ENCODE results near the gene PACS2. TPM values are rescaled to one million over a fixed set of nuclear protein-coding genes. Genes with fewer than 3 reads are reported as not detected.

Gene PACS2
- total and polyA plus RNA-seq, 2 experiments from 2014 or later, result 41.1 to 54.5 TPM

DNA sequence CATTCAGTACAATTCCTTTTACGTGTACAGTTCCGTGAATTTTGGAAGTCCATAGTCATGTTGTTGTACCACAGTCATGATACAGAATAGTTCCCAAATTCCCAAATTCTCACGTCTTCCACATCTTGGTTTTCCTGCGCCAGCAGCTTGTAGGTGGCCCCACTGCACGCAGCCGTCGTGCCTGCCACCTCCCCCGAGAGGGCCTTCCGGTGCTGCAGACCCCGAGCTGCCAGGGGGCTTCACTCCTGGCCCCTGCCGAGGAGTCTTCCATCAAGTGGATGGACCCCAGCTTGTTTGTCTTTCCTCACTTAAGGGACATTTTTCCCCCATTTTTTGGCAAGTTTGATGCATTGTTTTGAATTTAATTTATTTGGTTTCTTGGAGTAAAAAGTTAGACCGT, 121.9 kb downstream of the PACS2 start:
- Histone ChIP-seq H3K4me1 (ENCODE audit: insufficient read depth) (peaks cover 4% of the 10 kb centered on the region), H3K79me2 (peaks cover 68% of the 10 kb centered on the region), H3K4me3 (no peak overlapping the region), H4K20me1 (ENCODE audit: insufficient read depth, poor library complexity, severe bottlenecking) (peaks cover 22% of the 10 kb centered on the region), H3K36me3 (replicated peaks; ENCODE audit: insufficient read depth, low read depth) (no peaks in the 10 kb centered on the region), H3K27me3 (no peaks in the 10 kb centered on the region), H3K4me2 (no peak overlapping the region), H3K9me3 (ENCODE audit: low read depth) (no peaks in the 10 kb centered on the region), H2AFZ (no peak overlapping the region), H3K9me2 (replicated peaks; ENCODE audit: insufficient read depth) (no peaks in the 10 kb centered on the region), H3K27ac (no peak overlapping the region)
- TF ChIP-seq, protein P1, sequence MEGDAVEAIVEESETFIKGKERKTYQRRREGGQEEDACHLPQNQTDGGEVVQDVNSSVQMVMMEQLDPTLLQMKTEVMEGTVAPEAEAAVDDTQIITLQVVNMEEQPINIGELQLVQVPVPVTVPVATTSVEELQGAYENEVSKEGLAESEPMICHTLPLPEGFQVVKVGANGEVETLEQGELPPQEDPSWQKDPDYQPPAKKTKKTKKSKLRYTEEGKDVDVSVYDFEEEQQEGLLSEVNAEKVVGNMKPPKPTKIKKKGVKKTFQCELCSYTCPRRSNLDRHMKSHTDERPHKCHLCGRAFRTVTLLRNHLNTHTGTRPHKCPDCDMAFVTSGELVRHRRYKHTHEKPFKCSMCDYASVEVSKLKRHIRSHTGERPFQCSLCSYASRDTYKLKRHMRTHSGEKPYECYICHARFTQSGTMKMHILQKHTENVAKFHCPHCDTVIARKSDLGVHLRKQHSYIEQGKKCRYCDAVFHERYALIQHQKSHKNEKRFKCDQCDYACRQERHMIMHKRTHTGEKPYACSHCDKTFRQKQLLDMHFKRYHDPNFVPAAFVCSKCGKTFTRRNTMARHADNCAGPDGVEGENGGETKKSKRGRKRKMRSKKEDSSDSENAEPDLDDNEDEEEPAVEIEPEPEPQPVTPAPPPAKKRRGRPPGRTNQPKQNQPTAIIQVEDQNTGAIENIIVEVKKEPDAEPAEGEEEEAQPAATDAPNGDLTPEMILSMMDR (IDR thresholded peaks at IDR 0.05; ENCODE audit: poor library complexity), result no peak
- TF ChIP-seq EZH2 (IDR thresholded peaks at IDR 0.05; ENCODE audit: borderline replicate concordance) (no peak), EZH2phosphoT487 (IDR thresholded peaks at IDR 0.05; ENCODE audit: low read depth, severe bottlenecking, unreplicated experiment) (no peak)
- no peak for DNase-seq (ENCODE audit: low spot score)
- 96% methylated on average over 12 of the region's 12 CpGs for WGBS (ENCODE audit: low lambda C conversion rate, missing lambda C conversion rate)

- H3K4me1 ChIP-seq (ENCODE audit: insufficient read depth), result no peaks in the 10 kb centered on the region
- H4K20me1 ChIP-seq (ENCODE audit: insufficient read depth, poor library complexity, severe bottlenecking), result peaks cover 22% of the 10 kb centered on the region
- H3K9me3 ChIP-seq (ENCODE audit: low read depth), result no peaks in the 10 kb centered on the region
- H3K27me3 ChIP-seq, result no peaks in the 10 kb centered on the region
- 93% methylated on average over 30 of the region's 31 CpGs for WGBS (ENCODE audit: low lambda C conversion rate, missing lambda C conversion rate)
- H3K9me2 ChIP-seq (replicated peaks; ENCODE audit: insufficient read depth), result no peaks in the 10 kb centered on the region
- H3K36me3 ChIP-seq (replicated peaks; ENCODE audit: insufficient read depth, low read depth), result no peaks in the 10 kb centered on the region
- no peak overlapping the region for H3K4me2 ChIP-seq
- H3K4me3 ChIP-seq, result no peak overlapping the region
- no peak for DNase-seq (ENCODE audit: low spot score)
- TF ChIP-seq, protein P1 (IDR thresholded peaks at IDR 0.05; ENCODE audit: poor library complexity), result no peak
- TF ChIP-seq EZH2 (IDR thresholded peaks at IDR 0.05; ENCODE audit: borderline replicate concordance) (no peak), EZH2phosphoT487 (IDR thresholded peaks at IDR 0.05; ENCODE audit: low read depth, severe bottlenecking, unreplicated experiment) (no peak)
- no peak overlapping the region for H3K27ac ChIP-seq
- peaks cover 61% of the 10 kb centered on the region for H3K79me2 ChIP-seq
- no peak overlapping the region for H2AFZ ChIP-seq
These were observed 122.6 kb downstream of the PACS2 start for GRCh38 chr14:105436891-105437722.

DNA sequence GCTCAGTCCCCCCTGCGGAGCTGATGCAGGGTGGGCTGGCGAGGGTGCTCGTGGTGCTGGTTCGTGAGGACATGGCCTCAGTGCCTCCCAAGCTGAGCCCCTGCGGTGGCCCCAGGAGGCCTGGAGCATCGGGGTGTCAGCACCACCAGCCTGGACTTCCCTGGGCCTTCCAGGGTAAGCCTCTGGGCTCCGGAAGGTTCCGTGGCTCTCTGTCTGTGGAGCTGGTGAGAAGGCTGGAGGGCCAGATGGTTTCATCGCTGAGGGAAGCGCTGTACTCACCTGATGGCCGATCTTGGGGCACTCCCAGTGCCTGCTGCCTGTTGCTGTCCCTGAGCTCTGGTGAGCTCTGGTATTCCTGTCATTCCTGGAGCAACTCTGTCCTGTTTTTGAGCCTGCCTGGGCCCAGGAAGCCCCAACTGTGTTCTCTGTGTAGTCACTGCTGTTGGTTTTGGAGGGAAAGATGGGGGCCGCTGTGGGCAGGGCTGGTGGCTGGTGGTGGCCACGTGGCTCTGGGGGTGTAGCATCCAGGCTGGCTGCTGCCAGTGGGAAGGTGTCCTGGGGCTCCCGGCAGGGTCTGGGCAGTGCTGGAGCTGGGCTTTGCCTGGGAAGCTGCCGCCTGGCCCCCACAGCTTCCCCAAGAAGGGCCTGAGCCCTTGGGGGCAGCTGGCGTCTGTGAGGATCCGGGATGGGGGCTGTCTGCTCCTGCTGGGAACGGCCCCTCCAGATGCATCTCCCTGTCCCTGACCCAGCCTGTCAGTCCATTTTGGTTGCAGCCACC, 123.4 kb downstream of the PACS2 start:
- Histone ChIP-seq H3K79me2 (peaks cover 53% of the 10 kb centered on the region), H3K4me2 (no peak overlapping the region), H3K27ac (no peak overlapping the region), H3K9me3 (ENCODE audit: low read depth) (no peaks in the 10 kb centered on the region), H3K36me3 (replicated peaks; ENCODE audit: insufficient read depth, low read depth) (no peaks in the 10 kb centered on the region), H3K9me2 (replicated peaks; ENCODE audit: insufficient read depth) (no peaks in the 10 kb centered on the region), H4K20me1 (ENCODE audit: insufficient read depth, poor library complexity, severe bottlenecking) (peaks cover 22% of the 10 kb centered on the region), H3K4me3 (no peak overlapping the region), H3K27me3 (no peaks in the 10 kb centered on the region), H3K4me1 (ENCODE audit: insufficient read depth) (no peaks in the 10 kb centered on the region), H2AFZ (no peak overlapping the region)
- 95% methylated on average over 17 of the region's 18 CpGs for WGBS (ENCODE audit: low lambda C conversion rate, missing lambda C conversion rate)
- no peak for DNase-seq (ENCODE audit: low spot score)
- no peak for TF ChIP-seq EZH2 (IDR thresholded peaks at IDR 0.05; ENCODE audit: borderline replicate concordance)
- TF ChIP-seq EZH2phosphoT487 (IDR thresholded peaks at IDR 0.05; ENCODE audit: low read depth, severe bottlenecking, unreplicated experiment), result no peak
- TF ChIP-seq, protein P1 (IDR thresholded peaks at IDR 0.05; ENCODE audit: poor library complexity), result no peak
